Measurements from ENCODE around the gene AMPD3.

DNA sequence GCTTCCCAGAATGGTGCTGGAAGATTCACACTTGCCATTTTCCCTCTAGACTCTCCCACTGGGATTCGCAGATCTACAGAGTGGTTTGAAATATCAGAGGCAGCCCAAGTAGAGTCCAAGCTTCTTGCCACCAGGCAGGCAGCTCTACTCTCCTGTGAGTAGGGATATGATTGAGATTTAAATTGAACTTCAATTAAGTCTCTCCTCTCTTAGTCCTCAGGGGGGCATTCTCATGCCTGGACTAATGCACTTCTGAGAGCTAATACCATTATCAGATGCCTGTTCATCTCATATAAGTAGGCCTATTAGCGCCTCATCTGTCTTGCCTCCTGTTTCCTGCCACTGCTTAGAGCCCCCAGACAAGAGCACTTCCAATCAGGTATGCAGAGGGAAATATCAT lies 25.5 kb upstream of the AMPD3 start:
- TF ChIP-seq, protein P1, sequence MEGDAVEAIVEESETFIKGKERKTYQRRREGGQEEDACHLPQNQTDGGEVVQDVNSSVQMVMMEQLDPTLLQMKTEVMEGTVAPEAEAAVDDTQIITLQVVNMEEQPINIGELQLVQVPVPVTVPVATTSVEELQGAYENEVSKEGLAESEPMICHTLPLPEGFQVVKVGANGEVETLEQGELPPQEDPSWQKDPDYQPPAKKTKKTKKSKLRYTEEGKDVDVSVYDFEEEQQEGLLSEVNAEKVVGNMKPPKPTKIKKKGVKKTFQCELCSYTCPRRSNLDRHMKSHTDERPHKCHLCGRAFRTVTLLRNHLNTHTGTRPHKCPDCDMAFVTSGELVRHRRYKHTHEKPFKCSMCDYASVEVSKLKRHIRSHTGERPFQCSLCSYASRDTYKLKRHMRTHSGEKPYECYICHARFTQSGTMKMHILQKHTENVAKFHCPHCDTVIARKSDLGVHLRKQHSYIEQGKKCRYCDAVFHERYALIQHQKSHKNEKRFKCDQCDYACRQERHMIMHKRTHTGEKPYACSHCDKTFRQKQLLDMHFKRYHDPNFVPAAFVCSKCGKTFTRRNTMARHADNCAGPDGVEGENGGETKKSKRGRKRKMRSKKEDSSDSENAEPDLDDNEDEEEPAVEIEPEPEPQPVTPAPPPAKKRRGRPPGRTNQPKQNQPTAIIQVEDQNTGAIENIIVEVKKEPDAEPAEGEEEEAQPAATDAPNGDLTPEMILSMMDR (IDR thresholded peaks at IDR 0.05; ENCODE audit: low read depth, low read length): no peak
- no peak for TF ChIP-seq EZH2phosphoT487 (IDR thresholded peaks at IDR 0.05; ENCODE audit: low read depth)
